ENCODE data around the gene GOLGA2. TPM values are rescaled to one million over a fixed set of nuclear protein-coding genes. Genes with fewer than 3 reads are reported as not detected.

GOLGA2 gene
- total RNA-seq, 1 experiment from 2014 or later, result 51.0 TPM

DNA sequence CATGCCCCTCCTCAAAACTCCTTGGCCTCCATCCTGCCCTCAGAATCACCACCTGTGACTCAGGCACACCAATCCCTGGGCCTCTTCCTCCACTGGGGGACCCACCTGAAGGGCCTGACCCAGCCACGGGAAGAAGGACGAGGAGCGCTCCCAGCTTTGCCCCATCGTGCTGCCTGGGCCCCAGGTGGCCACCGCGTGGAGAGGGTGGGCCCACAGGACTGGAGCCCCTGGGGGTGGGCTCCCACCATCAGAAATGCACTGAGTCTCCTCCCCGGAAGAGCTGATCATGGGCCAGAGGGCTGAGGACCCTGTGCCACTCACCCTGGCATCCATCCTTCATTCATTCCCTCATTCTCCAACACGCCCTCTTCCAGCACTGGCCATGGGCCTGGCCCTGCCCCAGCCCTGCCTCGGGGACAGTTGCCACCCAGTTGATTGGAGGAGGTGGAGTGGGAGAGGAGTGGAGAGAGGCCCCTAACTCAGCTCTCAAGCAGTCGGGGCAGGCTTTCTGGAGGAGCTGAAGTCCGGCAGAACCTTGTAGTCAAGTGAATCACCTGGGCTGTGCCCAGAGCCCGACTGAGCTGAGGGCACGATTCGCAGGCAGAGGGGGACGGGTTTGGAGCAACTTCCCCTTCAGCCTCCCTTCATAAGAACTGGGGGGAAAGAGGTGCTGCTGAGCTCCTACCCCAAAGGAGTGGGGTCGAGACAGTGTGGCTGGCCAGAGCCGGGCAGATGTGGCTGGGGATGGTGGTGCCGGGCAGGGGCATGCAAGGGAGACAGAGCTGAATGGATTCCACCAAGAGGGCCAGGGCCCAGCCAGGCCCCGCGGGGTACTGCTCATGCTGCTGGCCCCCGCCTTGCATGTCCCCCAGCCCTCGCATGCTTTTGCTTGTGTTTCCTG, 43.0 kb downstream of the GOLGA2 start:
- Mint-ChIP-seq H3K9me3 (no peaks in the 10 kb centered on the region), H3K4me3 (no peak overlapping the region), H3K4me1 (no peaks in the 10 kb centered on the region), H3K36me3 (ENCODE audit: insufficient read depth in 1 of 3, low read depth in 3 of 3) (peaks cover under 1 to 17% (median 7%) of the 10 kb centered on the region in 3 experiments; a peak in 6 of 7 replicates), H3K27ac (peak overlapping the region in 1 of 3 experiments; percentile 67; a peak in 1 of 7 replicates), H3K27me3 (ENCODE audit: low read depth) (no peaks in the 10 kb centered on the region)
- H3K23ac ChIP-seq (ENCODE audit: insufficient read length, low read depth, low read length), result no peak overlapping the region
- TF ChIP-seq, protein P1, sequence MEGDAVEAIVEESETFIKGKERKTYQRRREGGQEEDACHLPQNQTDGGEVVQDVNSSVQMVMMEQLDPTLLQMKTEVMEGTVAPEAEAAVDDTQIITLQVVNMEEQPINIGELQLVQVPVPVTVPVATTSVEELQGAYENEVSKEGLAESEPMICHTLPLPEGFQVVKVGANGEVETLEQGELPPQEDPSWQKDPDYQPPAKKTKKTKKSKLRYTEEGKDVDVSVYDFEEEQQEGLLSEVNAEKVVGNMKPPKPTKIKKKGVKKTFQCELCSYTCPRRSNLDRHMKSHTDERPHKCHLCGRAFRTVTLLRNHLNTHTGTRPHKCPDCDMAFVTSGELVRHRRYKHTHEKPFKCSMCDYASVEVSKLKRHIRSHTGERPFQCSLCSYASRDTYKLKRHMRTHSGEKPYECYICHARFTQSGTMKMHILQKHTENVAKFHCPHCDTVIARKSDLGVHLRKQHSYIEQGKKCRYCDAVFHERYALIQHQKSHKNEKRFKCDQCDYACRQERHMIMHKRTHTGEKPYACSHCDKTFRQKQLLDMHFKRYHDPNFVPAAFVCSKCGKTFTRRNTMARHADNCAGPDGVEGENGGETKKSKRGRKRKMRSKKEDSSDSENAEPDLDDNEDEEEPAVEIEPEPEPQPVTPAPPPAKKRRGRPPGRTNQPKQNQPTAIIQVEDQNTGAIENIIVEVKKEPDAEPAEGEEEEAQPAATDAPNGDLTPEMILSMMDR (conservative IDR thresholded peaks at IDR 0.05), result no peak
- no peak overlapping the region for H3K4ac ChIP-seq (ENCODE audit: low read depth, low read length)
- H2BK20ac ChIP-seq (ENCODE audit: low read depth, low read length, poor library complexity, severe bottlenecking), result no peak overlapping the region
- no peaks in the 10 kb centered on the region for H3K9me3 ChIP-seq (ENCODE audit: control insufficient read depth, low read depth, low read length)
- H2AK5ac ChIP-seq (ENCODE audit: insufficient read length, low read length), result no peak overlapping the region
- no peak overlapping the region for H3K4me2 ChIP-seq (ENCODE audit: insufficient read depth, insufficient read length, low read length)
- H4K5ac ChIP-seq (ENCODE audit: insufficient read length, low read depth, low read length), result no peak overlapping the region
- H3K79me2 ChIP-seq (ENCODE audit: insufficient read depth, low read length), result no peaks in the 10 kb centered on the region
- H4K91ac ChIP-seq (ENCODE audit: insufficient read length, low read depth, low read length), result no peak overlapping the region
- H2BK15ac ChIP-seq (ENCODE audit: low read depth, low read length), result no peak overlapping the region
- no peaks in the 10 kb centered on the region for H3K79me1 ChIP-seq (ENCODE audit: insufficient read depth, low read depth, low read length, poor library complexity, severe bottlenecking)
- no peak overlapping the region; the same call in 1 of the 2 replicates for H3K14ac ChIP-seq (ENCODE audit: insufficient read depth, low read length)
- H2BK12ac ChIP-seq (ENCODE audit: insufficient read length, low read depth, low read length), result no peak overlapping the region
- no peak for DNase-seq
- H2BK120ac ChIP-seq (ENCODE audit: low read depth, low read length, poor library complexity, severe bottlenecking), result no peak overlapping the region
- H4K20me1 ChIP-seq (ENCODE audit: control insufficient read depth, insufficient read depth, insufficient read length), result no peaks in the 10 kb centered on the region
- H3K4me1 ChIP-seq (ENCODE audit: insufficient read depth, low read length), result no peaks in the 10 kb centered on the region
- H2BK5ac ChIP-seq (ENCODE audit: insufficient read length, low read length), result no peak overlapping the region
- H3K56ac ChIP-seq (ENCODE audit: insufficient read length, low read depth, low read length), result no peak overlapping the region
- no peaks in the 10 kb centered on the region for H3K27me3 ChIP-seq (ENCODE audit: insufficient read depth, low read length)
- no CpG with 5 or more reads among the region's 22 CpGs for WGBS (ENCODE audit: extremely low coverage, insufficient read length, low lambda C conversion rate)
- H4K8ac ChIP-seq (replicated peaks; ENCODE audit: insufficient read length, low read depth, low read length), result no peak overlapping the region
- H3T11ph ChIP-seq (ENCODE audit: low read length), result no peak overlapping the region
- H3K9ac ChIP-seq (ENCODE audit: extremely low read depth, insufficient read length, low read length), result no peak overlapping the region
- H2AFZ ChIP-seq (ENCODE audit: low read length), result no peak overlapping the region
- H3K18ac ChIP-seq (ENCODE audit: insufficient read length, low read depth, low read length), result no peak overlapping the region
- no peaks in the 10 kb centered on the region for H3K23me2 ChIP-seq (ENCODE audit: insufficient read length, low read depth, low read length, poor library complexity, severe bottlenecking)
- no peak overlapping the region for H3K27ac ChIP-seq (ENCODE audit: insufficient read length, low read depth, low read length)
